Memory B cell (primary cell): ENCODE results near the gene PTPRN2.
"Not testable (repeated sequence)": the region's sequence is repeated elsewhere in the genome, so short reads cannot be mapped to it uniquely, and the experiment has no call there.

ENCODE experiments used
- ATAC-seq: fragments of 150-1000 bp; cut with Tn5 transposase; 2 replicates; pipeline ENCODE4 v1.10.0; 2021; ENCODE audit warnings: low read depth, mild to moderate bottlenecking, moderate library complexity
- DNase-seq, 2 donors: peaks; one replicate each; pipeline ENCODE4 v3.0.0; 2022; ENCODE audit warnings: low spot score in 2 of 2
- H3K27ac Mint-ChIP-seq: one replicate; pipeline ENCODE4 v1.8.0; 2022; ENCODE audit warnings: mild to moderate bottlenecking, moderate library complexity, mixed read lengths
- H3K27me3 Mint-ChIP-seq: one replicate; pipeline ENCODE4 v1.8.0; 2022; ENCODE audit warnings: mixed read lengths
- H3K36me3 Mint-ChIP-seq: one replicate; pipeline ENCODE4 v1.8.0; 2022; ENCODE audit warnings: mild to moderate bottlenecking, mixed read lengths
- H3K4me1 Mint-ChIP-seq: one replicate; pipeline ENCODE4 v1.8.0; 2022; ENCODE audit warnings: mixed read lengths
- H3K4me3 Mint-ChIP-seq: one replicate; pipeline ENCODE4 v1.8.0; 2022; ENCODE audit warnings: mild to moderate bottlenecking, moderate library complexity, mixed read lengths
- H3K9me3 Mint-ChIP-seq: one replicate; pipeline ENCODE4 v1.8.0; 2022; ENCODE audit warnings: mixed read lengths

The PTPRN2 gene

GRCh38 chr7:158040199-158040598 is 547.4 kb downstream of the PTPRN2 start:
- Mint-ChIP-seq H3K4me1 (no peaks in the 10 kb centered on the region), H3K36me3 (peaks cover 2% of the 10 kb centered on the region), H3K27ac (no peak overlapping the region), H3K9me3 (peaks cover 13% of the 10 kb centered on the region), H3K27me3 (no peaks in the 10 kb centered on the region), H3K4me3 (no peak overlapping the region)
- ATAC-seq (no peak), DNase-seq (no peak)

DNA sequence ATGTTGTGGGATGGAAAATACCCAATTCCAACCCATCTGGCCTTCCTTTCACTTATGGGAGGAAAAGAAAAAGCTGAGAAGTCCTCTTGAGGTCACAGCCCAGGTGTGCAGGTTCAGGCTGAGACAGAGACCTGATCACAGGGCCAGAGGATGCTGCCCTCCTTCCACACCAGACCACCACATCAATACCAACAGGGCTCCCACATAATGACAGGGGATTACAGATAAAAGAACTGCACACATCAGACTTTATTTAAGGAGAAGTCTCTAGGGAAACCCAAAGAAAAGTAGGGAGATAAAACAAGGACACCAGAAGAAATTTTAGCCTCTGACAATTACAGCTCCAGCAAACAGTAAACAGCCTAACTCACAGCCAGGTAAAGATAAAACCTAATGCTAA is 548.4 kb downstream of the PTPRN2 start:
- ATAC-seq (no peak), DNase-seq (no peak)
- no peaks in the 10 kb centered on the region for H3K4me1 Mint-ChIP-seq
- no peak overlapping the region for H3K27ac Mint-ChIP-seq
- H3K4me3 Mint-ChIP-seq: no peak overlapping the region
- no peaks in the 10 kb centered on the region for H3K27me3 Mint-ChIP-seq
- H3K36me3 Mint-ChIP-seq: peaks cover 2% of the 10 kb centered on the region
- peaks cover 15% of the 10 kb centered on the region for H3K9me3 Mint-ChIP-seq

DNA sequence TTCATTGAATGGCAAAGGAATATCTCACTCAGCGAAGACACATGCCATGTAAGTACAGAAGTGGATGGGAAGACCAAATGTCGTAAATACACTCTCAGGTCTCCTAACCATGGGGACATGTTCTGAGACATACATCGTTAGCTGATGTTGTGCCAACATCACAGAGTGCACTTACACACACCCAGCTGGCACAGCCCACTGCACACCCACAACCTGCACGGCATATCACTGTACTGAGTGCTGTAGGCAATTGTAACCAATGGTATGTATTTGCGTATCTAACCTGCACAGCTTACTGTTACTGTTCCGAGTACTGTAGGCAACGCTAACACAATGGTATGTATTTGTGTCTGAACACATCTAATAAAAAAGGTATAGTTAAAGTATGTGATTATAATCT is 550.4 kb downstream of the PTPRN2 start:
- DNase-seq (no peak), ATAC-seq (no peak)
- Mint-ChIP-seq H3K36me3 (peaks cover 2% of the 10 kb centered on the region), H3K4me1 (no peaks in the 10 kb centered on the region), H3K27ac (no peak overlapping the region), H3K27me3 (no peaks in the 10 kb centered on the region), H3K4me3 (no peak overlapping the region), H3K9me3 (peaks cover 19% of the 10 kb centered on the region)

DNA sequence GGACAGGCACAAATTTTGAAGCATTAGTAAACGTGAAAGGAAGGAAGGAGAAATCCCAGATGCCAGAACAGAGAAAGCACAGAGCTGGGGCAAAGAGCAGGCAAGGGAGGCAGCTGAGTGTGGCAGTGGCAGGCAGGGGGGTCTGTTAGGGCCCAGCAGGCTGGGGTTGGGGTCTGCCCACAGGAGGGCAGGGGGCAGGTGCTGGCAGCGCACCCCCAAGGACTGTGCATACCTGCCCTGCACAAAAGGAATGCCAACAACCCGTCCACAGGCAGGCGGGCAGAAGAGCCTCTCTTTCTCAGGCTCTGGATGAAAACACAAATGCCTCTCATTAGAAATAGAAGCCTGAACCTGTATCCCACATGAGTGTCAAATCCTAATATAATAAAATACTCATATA is 552.3 kb downstream of the PTPRN2 start:
- Mint-ChIP-seq H3K4me1 (no peaks in the 10 kb centered on the region), H3K9me3 (peaks cover 19% of the 10 kb centered on the region), H3K27me3 (no peaks in the 10 kb centered on the region), H3K27ac (no peak overlapping the region), H3K36me3 (peaks cover 2% of the 10 kb centered on the region), H3K4me3 (no peak overlapping the region)
- DNase-seq (no peak), ATAC-seq (no peak)

DNA sequence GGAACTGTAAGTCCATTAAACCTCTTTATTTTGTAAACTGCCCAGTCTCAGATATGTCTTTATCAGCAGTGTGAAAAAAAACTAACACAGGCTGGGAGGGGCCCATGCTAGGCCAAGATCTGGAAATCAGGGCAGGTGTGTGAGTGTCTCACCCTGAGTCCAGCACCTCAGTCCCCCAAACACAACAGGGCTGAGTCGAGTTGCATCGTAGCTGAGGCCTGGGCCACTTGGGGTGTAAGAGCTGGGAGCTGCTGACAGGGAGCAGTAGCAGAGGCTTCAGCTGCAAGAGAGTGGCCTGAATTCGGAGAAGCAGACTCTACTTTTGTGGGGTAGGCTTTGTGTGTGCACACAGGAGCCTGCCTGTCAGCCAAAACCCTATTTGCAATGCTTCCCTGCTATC is 553.1 kb downstream of the PTPRN2 start:
- no peaks in the 10 kb centered on the region for H3K27me3 Mint-ChIP-seq
- H3K9me3 Mint-ChIP-seq: peaks cover 11% of the 10 kb centered on the region
- ATAC-seq (no peak), DNase-seq (no peak)
- no peaks in the 10 kb centered on the region for H3K36me3 Mint-ChIP-seq
- H3K4me1 Mint-ChIP-seq: no peaks in the 10 kb centered on the region
- H3K27ac Mint-ChIP-seq: no peak overlapping the region
- H3K4me3 Mint-ChIP-seq: no peak overlapping the region

GRCh38 chr7:158033925-158034324 is 553.7 kb downstream of the PTPRN2 start:
- H3K36me3 Mint-ChIP-seq, ATAC-seq: not testable (repeated sequence)
- peaks cover 11% of the 10 kb centered on the region for H3K9me3 Mint-ChIP-seq

GRCh38 chr7:158033196-158033595 is 554.4 kb downstream of the PTPRN2 start:
- Mint-ChIP-seq H3K4me1 (no peaks in the 10 kb centered on the region), H3K27ac (no peak overlapping the region), H3K36me3 (no peaks in the 10 kb centered on the region), H3K27me3 (no peaks in the 10 kb centered on the region), H3K4me3 (no peak overlapping the region), H3K9me3 (peaks cover 11% of the 10 kb centered on the region)
- ATAC-seq (no peak), DNase-seq (no peak)

More at GRCh38 chr7:158033925-158034324, 553.7 kb downstream of the PTPRN2 start:
- not testable (repeated sequence) for H3K27me3 Mint-ChIP-seq, H3K27ac Mint-ChIP-seq, H3K4me1 Mint-ChIP-seq, H3K4me3 Mint-ChIP-seq, DNase-seq

DNA sequence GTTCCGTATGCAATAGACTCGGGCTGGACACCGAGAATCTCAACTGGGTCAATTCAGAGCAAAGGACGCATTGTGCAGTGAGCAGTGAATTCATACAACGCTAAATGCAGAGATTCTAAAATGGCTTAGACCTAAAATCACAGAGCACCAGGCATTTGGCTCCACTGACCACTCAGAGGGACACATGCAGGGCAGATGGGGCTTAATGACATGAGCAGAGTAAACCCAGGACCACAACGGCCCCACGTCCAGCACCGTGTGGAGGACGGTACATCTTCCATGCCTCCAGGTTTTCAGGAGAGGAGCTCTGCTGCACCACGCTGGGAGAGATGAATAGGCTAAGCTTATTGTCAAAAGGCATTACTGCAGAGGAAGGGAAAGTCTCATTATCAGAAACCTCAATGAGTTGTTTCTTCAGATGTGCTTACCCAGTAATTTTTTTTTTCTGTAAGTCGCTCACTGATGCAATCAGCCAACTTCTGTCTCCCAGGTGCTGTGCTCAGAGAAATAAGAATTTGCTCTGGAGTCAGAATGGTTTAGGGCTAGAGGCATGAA is 555.0 kb downstream of the PTPRN2 start:
- no peak for DNase-seq

DNA sequence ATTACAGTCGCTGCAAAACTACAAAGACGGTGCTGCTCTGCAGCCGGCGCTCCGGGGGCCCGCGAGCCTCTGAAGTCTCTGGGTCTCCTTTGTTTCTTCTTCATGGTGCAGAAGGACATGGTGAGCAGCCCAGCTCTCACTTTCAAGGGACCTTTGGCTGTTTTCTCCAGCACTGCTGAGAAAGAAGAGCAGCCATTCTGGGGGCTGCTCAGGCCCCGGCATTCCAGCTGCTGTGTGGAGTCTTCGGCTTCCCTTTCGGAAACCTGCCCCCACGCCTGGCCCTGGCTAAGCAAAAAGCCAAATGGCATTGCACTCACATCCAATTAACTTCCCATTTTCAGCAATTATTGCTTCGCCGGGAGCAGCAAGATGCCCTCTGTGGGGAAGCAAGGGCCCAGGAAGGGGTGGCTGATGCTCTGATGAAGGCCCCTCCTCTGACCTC is 555.7 kb downstream of the PTPRN2 start:
- ATAC-seq (no peak), DNase-seq (no peak)
- Mint-ChIP-seq H3K4me1 (no peaks in the 10 kb centered on the region), H3K27me3 (peaks cover 2% of the 10 kb centered on the region), H3K9me3 (peaks cover 11% of the 10 kb centered on the region), H3K4me3 (no peak overlapping the region), H3K27ac (no peak overlapping the region), H3K36me3 (no peaks in the 10 kb centered on the region)

More for the DNA sequence above, 555.0 kb downstream of the PTPRN2 start:
- Mint-ChIP-seq H3K9me3 (peaks cover 11% of the 10 kb centered on the region), H3K27me3 (no peaks in the 10 kb centered on the region), H3K4me1 (no peaks in the 10 kb centered on the region), H3K4me3 (no peak overlapping the region), H3K27ac (no peak overlapping the region), H3K36me3 (no peaks in the 10 kb centered on the region)
- ATAC-seq: no peak

- no peak overlapping the region for H3K27ac Mint-ChIP-seq
Measured at GRCh38 chr7:158030566-158030965, 557.1 kb downstream of the PTPRN2 start.

DNA sequence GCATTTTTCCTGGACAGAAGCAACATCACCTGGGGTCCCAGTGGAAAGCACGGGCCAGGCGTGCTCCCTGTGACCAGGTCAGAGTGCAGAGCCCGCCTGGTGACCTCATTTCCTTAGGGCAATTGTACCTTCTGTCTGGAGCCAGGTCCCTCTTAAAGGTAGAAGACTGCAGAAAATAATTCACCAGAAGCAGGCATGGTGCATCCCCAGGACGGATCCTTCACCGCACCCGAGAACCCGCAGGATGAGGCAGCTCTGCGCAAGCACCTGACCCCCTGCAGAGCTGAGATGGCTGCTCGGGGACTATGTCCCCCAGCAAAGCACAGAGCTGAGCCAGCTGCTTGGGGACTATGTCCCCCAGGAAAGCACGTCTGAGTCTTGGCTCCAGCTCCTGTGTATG is 557.6 kb downstream of the PTPRN2 start:
- Mint-ChIP-seq H3K36me3 (no peaks in the 10 kb centered on the region), H3K27me3 (peaks cover 2% of the 10 kb centered on the region), H3K4me3 (no peak overlapping the region), H3K9me3 (peaks cover 4% of the 10 kb centered on the region), H3K27ac (no peak overlapping the region), H3K4me1 (no peaks in the 10 kb centered on the region)
- ATAC-seq (no peak), DNase-seq (no peak)

More at GRCh38 chr7:158030566-158030965, 557.1 kb downstream of the PTPRN2 start:
- H3K9me3 Mint-ChIP-seq: peaks cover 6% of the 10 kb centered on the region
- ATAC-seq (no peak), DNase-seq (no peak)
- no peaks in the 10 kb centered on the region for H3K4me1 Mint-ChIP-seq
- peaks cover 2% of the 10 kb centered on the region for H3K27me3 Mint-ChIP-seq
- H3K36me3 Mint-ChIP-seq: no peaks in the 10 kb centered on the region
- H3K4me3 Mint-ChIP-seq: no peak overlapping the region

- DNase-seq (no peak), ATAC-seq (no peak)
- Mint-ChIP-seq H3K27me3 (peaks cover 2% of the 10 kb centered on the region), H3K4me3 (no peak overlapping the region), H3K4me1 (no peaks in the 10 kb centered on the region), H3K36me3 (no peaks in the 10 kb centered on the region), H3K9me3 (peaks cover 4% of the 10 kb centered on the region), H3K27ac (no peak overlapping the region)
Measured at GRCh38 chr7:158029509-158029908, 558.1 kb downstream of the PTPRN2 start.

GRCh38 chr7:158028971-158029370 is 558.7 kb downstream of the PTPRN2 start:
- ATAC-seq (no peak), DNase-seq (no peak)
- H3K9me3 Mint-ChIP-seq: peaks cover 4% of the 10 kb centered on the region
- H3K4me3 Mint-ChIP-seq: no peak overlapping the region
- H3K4me1 Mint-ChIP-seq: no peaks in the 10 kb centered on the region
- H3K27ac Mint-ChIP-seq: no peak overlapping the region
- H3K36me3 Mint-ChIP-seq: no peaks in the 10 kb centered on the region
- H3K27me3 Mint-ChIP-seq: peaks cover 2% of the 10 kb centered on the region

DNA sequence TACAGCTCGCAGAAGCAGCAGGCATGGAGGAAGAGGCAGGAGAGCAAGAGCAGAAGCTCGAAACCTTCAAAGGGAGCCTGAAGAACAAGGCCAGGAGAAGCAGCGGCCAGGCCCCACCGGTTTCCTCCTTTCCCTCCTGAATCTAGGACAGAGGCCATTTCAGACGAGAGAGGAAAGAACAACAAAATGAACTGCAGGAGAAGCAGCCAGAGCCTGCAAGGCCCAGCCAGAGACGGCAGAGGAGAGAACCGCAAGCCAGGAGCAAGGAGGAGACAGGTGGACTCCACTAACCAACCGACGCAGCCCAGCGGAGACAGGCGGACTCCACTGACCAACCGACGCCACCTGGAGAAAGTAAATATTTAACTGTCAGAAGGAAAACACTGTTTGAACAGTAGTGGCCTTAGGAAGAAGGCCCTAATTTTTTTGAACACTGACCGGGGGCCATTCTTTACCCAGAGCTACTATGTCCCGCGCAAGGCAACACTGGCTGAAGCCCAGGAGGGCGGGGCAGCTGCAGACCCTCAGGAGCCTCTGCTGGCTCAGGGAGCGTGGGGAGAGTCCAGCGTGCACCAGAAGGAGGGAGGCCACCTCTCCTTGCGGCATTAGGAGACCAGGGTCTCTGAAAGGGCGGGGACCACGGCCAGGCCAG is 559.2 kb downstream of the PTPRN2 start:
- H3K27me3 Mint-ChIP-seq: peaks cover 2% of the 10 kb centered on the region
- DNase-seq (no peak), ATAC-seq (no peak)
- H3K9me3 Mint-ChIP-seq: peaks cover 4% of the 10 kb centered on the region
- H3K4me1 Mint-ChIP-seq: no peaks in the 10 kb centered on the region
- no peak overlapping the region for H3K4me3 Mint-ChIP-seq
- no peaks in the 10 kb centered on the region for H3K36me3 Mint-ChIP-seq
- H3K27ac Mint-ChIP-seq: no peak overlapping the region

GRCh38 chr7:158027646-158028045 is 560.0 kb downstream of the PTPRN2 start:
- Mint-ChIP-seq H3K36me3 (no peaks in the 10 kb centered on the region), H3K9me3 (no peaks in the 10 kb centered on the region), H3K27me3 (peaks cover 2% of the 10 kb centered on the region), H3K4me1 (no peaks in the 10 kb centered on the region), H3K27ac (no peak overlapping the region), H3K4me3 (no peak overlapping the region)
- DNase-seq: no peak
- ATAC-seq: no peak
